Keratinocyte (primary cell): ENCODE measurements around the gene TUBB6. TPM values are rescaled to one million over a fixed set of nuclear protein-coding genes. Genes with fewer than 3 reads are reported as not detected.

Experiments used
- DNase-seq: peaks from one replicate; pipeline ENCODE4 v3.0.0-alpha.2; 2011; ENCODE audit warnings: low read depth, missing footprints, low spot score
- FAIRE-seq: peaks from 2 replicates; lab custom pipeline; 2011; peaks lifted over from hg19 to GRCh38; lab: Jason Lieb, UNC
- H2AFZ ChIP-seq: 2 replicates; pipeline ENCODE4 v1.6.0; 2012; ENCODE audit warnings: low read length, control low read depth, inconsistent platforms; ENCODE audit not compliant: control insufficient read depth
- H3K27ac ChIP-seq: 2 replicates; pipeline ENCODE4 v1.5.1; 2011; ENCODE audit warnings: low read length; ENCODE audit not compliant: control insufficient read depth, insufficient read depth
- H3K27me3 ChIP-seq: 3 replicates; pipeline ENCODE4 v1.6.0; 2011; ENCODE audit warnings: low read length; ENCODE audit not compliant: control insufficient read depth, insufficient read depth; ENCODE audit errors: extremely low read depth
- H3K36me3 ChIP-seq, 2 experiments: 2 replicates in 1 of 2; 3 replicates in 1 of 2; pipeline ENCODE4 v1.5.1; 2011; ENCODE audit warnings: low read length in 2 of 2, mild to moderate bottlenecking in 1 of 2; ENCODE audit not compliant: control insufficient read depth in 2 of 2, insufficient read depth in 2 of 2; ENCODE audit errors: extremely low read depth in 1 of 2
- H3K4me1 ChIP-seq: 3 replicates; pipeline ENCODE4 v1.5.1; 2011; ENCODE audit warnings: low read length; ENCODE audit not compliant: control insufficient read depth, insufficient read depth; ENCODE audit errors: extremely low read depth
- H3K4me2 ChIP-seq: 3 replicates; pipeline ENCODE4 v1.6.0; 2011; ENCODE audit warnings: low read depth, low read length; ENCODE audit not compliant: control insufficient read depth, insufficient read depth; ENCODE audit errors: extremely low read depth
- H3K4me3 ChIP-seq, 3 experiments: fragments of 200-600 bp in 1 of 3; sonication (generic) in 1 of 3; 2 replicates in 2 of 3; 3 replicates in 1 of 3; pipeline ENCODE4 v1.5.1; 2011 to 2016; ENCODE audit warnings: low read length in 3 of 3, mild to moderate bottlenecking in 3 of 3, control low read depth in 2 of 3, inconsistent platforms in 1 of 3, low read depth in 1 of 3, mixed read lengths in 1 of 3, mixed run types in 1 of 3, moderate library complexity in 1 of 3; ENCODE audit not compliant: control insufficient read depth in 2 of 3, insufficient read depth in 2 of 3; ENCODE audit errors: extremely low read depth in 1 of 3
- H3K79me2 ChIP-seq: 2 replicates; pipeline ENCODE4 v1.6.0; 2012; ENCODE audit warnings: low read length; ENCODE audit not compliant: control insufficient read depth, insufficient read depth
- H3K9ac ChIP-seq: 3 replicates; pipeline ENCODE4 v1.6.0; 2011; ENCODE audit warnings: low read length; ENCODE audit not compliant: control insufficient read depth, insufficient read depth; ENCODE audit errors: extremely low read depth
- H3K9me1 ChIP-seq: 3 replicates; pipeline ENCODE4 v1.6.0; 2011; ENCODE audit warnings: low read length; ENCODE audit not compliant: control insufficient read depth, insufficient read depth; ENCODE audit errors: extremely low read depth
- H3K9me3 ChIP-seq: 2 replicates; pipeline ENCODE4 v1.5.1; 2012; ENCODE audit warnings: low read depth, low read length; ENCODE audit not compliant: control insufficient read depth
- H4K20me1 ChIP-seq: 3 replicates; pipeline ENCODE4 v1.6.0; 2011; ENCODE audit warnings: low read length; ENCODE audit not compliant: control insufficient read depth, insufficient read depth; ENCODE audit errors: extremely low read depth
- CTCF ChIP-seq, 3 experiments: IDR thresholded peaks in 1 of 3; conservative IDR thresholded peaks in 1 of 3; optimal IDR thresholded peaks in 1 of 3; 2 replicates in 2 of 3; 3 replicates in 1 of 3; pipeline versions ENCODE3 to v1.5.1; 2011; ENCODE audit warnings: low read length in 3 of 3, mild to moderate bottlenecking in 3 of 3, moderate library complexity in 2 of 3, control low read depth in 1 of 3, inconsistent platforms in 1 of 3; ENCODE audit not compliant: insufficient read depth in 2 of 3; ENCODE audit errors: extremely low read depth in 1 of 3
- EZH2 ChIP-seq: IDR thresholded peaks from one replicate; pipeline ENCODE4 v1.6.1; 2012; ENCODE audit warnings: inconsistent platforms, mild to moderate bottlenecking, low read length, moderate library complexity
- dilution Hi-C: fragments of 300-500 bp; cut with MboI; formaldehyde crosslinking; loops from one replicate; pipeline ENCODE4 v1.7.0; 2020; ENCODE audit warnings: low sequenced_read_pairs; ENCODE audit not compliant: extremely low pct_ligation_motif_present
- polyA plus RNA-seq, 5 experiments: library from polyadenylated mRNA; depleted of rRNA in 3 of 5; stranded (reverse) in 3 of 5; stranded (forward) in 1 of 5; unstranded in 1 of 5; fragments of >200 nt; gene quantifications; 1 replicate in 1 of 5; 2 replicates in 3 of 5; 3 replicates in 1 of 5; pipeline versions ENCODE4 v1.2.1 to v1.2.3, GENCODE V29; 2011 to 2012; ENCODE audit warnings: missing spikeins in 2 of 5, low read depth in 1 of 5, low replicate concordance in 1 of 5

TUBB6 gene
- polyA plus RNA-seq, 1 donor (not counting 4 experiments of a cell fraction or from before 2014, with no cell fraction given): 479 TPM

- dilution Hi-C loops: no loop called here
- Histone ChIP-seq H3K9me3 (no peaks in the 10 kb centered on the region), H3K4me1 (peaks cover 30% of the 10 kb centered on the region), H3K27me3 (no peaks in the 10 kb centered on the region), H3K79me2 (peaks cover 82% of the 10 kb centered on the region), H2AFZ (no peak overlapping the region), H3K36me3 (peaks cover 37 to 52% of the 10 kb centered on the region in 2 experiments), H3K4me3 (no peak overlapping the region), H3K9me1 (no peaks in the 10 kb centered on the region), H3K4me2 (no peak overlapping the region), H3K27ac (peak overlapping the region; percentile 37), H3K9ac (no peak overlapping the region), H4K20me1 (peaks cover 15% of the 10 kb centered on the region)
- FAIRE-seq: no peak
- TF ChIP-seq CTCF (optimal IDR thresholded peaks at IDR 0.05 in 1 of 3, IDR thresholded peaks at IDR 0.05 in 1 of 3, conservative IDR thresholded peaks at IDR 0.05 in 1 of 3; ENCODE audit: extremely low read depth in 1 of 3, insufficient read depth in 2 of 3, low read length in 3 of 3) (no peak), EZH2 (no peak)
- no peak for DNase-seq
Measured at GRCh38 chr18:12318334-12318697, 10.3 kb downstream of the TUBB6 start.

GRCh38 chr18:12318857-12319256 is 10.8 kb downstream of the TUBB6 start:
- dilution Hi-C loops: no loop called here
- H3K27me3 ChIP-seq: no peaks in the 10 kb centered on the region
- FAIRE-seq (no peak), DNase-seq (no peak)
- no peak overlapping the region for H3K9ac ChIP-seq
- TF ChIP-seq EZH2: no peak
- peaks cover 25% of the 10 kb centered on the region for H3K4me1 ChIP-seq
- H3K36me3 ChIP-seq: peaks cover 33 to 46% of the 10 kb centered on the region in 2 experiments
- H3K4me2 ChIP-seq: no peak overlapping the region
- no peak overlapping the region for H2AFZ ChIP-seq
- peak overlapping the region; percentile 37 for H3K27ac ChIP-seq
- H3K79me2 ChIP-seq: peaks cover 77% of the 10 kb centered on the region
- no peaks in the 10 kb centered on the region for H3K9me3 ChIP-seq
- no peaks in the 10 kb centered on the region for H3K9me1 ChIP-seq
- H4K20me1 ChIP-seq: peaks cover 15% of the 10 kb centered on the region
- no peak overlapping the region for H3K4me3 ChIP-seq

DNA sequence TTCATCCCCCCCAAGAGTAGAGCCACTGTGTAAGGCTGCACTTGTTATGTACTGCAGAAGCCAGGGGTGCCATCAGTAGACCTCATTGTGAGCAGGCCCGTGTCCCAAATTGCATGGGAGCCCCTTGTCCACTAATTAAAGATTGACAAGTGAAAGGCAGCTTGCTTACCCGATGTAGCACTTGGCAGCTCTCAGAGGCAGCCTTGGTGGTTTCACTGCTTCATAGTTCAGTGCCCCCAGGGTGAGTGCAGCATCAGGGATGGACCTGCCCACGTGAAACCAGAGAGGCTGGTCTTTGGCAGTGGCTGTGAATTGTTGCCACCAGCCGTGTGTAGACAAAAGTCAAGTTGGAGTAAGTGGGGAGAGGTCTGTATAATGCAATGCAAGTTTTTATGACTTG is 13.3 kb downstream of the TUBB6 start:
- Histone ChIP-seq H3K4me3 (no peak overlapping the region), H3K36me3 (peaks cover 34 to 38% of the 10 kb centered on the region in 2 experiments), H3K27ac (no peak overlapping the region), H2AFZ (no peak overlapping the region), H3K9me3 (no peaks in the 10 kb centered on the region), H3K4me2 (no peak overlapping the region), H3K27me3 (no peaks in the 10 kb centered on the region), H3K9me1 (no peaks in the 10 kb centered on the region), H3K9ac (no peak overlapping the region), H3K4me1 (peaks cover under 1% of the 10 kb centered on the region), H4K20me1 (peaks cover 17% of the 10 kb centered on the region), H3K79me2 (peaks cover 65% of the 10 kb centered on the region)
- no peak for TF ChIP-seq EZH2
- TF ChIP-seq CTCF (optimal IDR thresholded peaks at IDR 0.05 in 1 of 3, IDR thresholded peaks at IDR 0.05 in 1 of 3, conservative IDR thresholded peaks at IDR 0.05 in 1 of 3; ENCODE audit: extremely low read depth in 1 of 3, insufficient read depth in 2 of 3, low read length in 3 of 3): no peak
- FAIRE-seq (no peak), DNase-seq (no peak)
- dilution Hi-C loops: no loop called here
